ENCODE data around the gene SNX1.
"Not testable (repeated sequence)": the region's sequence is repeated elsewhere in the genome, so short reads cannot be mapped to it uniquely, and the experiment has no call there.

The SNX1 gene

DNA sequence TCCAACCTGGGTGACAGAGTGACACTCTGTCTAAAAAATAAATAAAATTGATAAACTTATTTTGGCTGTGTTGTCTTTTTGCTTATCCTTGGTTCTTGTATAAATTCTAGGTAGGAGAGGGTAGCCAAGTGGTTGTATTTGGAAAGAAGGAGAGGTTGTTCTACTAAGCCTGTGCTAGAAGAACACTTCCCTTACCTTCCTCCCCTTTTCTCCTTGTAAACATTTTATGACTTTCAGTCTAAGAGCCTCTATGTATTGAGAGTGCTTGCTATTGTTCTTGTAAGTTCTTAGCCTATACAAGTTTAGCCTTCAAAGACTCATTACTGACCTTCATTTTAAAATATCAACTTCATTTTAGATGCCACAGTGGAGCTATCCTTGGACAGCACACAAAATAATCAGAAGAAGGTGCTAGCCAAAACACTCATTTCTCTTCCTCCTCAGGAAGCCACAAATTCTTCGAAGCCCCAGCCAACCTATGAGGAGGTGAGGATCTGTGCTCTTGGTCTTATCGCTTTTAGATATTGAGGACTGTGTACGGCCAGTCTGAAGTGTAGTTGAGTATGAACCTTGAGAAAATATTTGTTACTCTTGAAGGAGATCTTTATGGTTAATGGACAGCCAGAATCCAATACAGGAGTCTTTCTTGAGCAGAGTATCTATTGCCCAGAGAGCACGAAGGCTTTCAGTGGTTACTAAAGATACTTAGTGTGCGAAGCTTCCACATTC, 22.1 kb downstream of the SNX1 start:
- Histone ChIP-seq H3K4me3 (ENCODE audit: low read length in 2 of 2) (no peak overlapping the region), H3K9me3 (ENCODE audit: control insufficient read depth in 2 of 2, low read length in 2 of 2) (no peaks in the 10 kb centered on the region), H3K27me3 (ENCODE audit: control insufficient read depth in 2 of 2, insufficient read depth in 2 of 2, low read length in 2 of 2) (no peaks in the 10 kb centered on the region), H3K27ac (ENCODE audit: low read depth in 2 of 2, low read length in 2 of 2) (no peak overlapping the region), H3K36me3 (ENCODE audit: control insufficient read depth in 2 of 2, insufficient read depth in 2 of 2, low read length in 2 of 2) (peaks cover 63 to 70% of the 10 kb centered on the region in 2 donors), H3K9ac (ENCODE audit: low read depth in 1 of 2, low read length in 2 of 2) (no peak overlapping the region), H3K4me1 (ENCODE audit: control insufficient read depth in 2 of 2, insufficient read depth in 2 of 2, low read length in 2 of 2) (peaks cover 0 to 3% of the 10 kb centered on the region in 2 donors)

DNA sequence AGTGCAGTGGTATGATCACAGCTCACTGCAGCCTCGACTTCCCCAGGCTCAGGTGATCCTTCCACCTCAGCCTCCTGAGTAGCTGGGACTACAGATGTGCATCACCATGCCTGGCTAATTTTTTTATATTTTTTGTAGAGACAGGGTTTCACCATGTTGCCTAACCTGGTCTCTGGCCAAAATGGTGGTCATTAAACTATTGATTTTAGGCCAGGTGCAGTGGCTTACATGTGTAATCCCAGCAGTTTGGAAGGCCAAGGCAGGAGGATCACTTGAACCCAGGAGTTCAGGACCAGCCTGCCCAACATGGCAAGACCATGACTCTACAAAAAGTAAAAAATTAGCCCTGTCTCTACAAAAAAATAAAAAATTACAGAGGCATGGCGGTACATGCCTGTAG, 24.5 kb downstream of the SNX1 start:
- not testable (repeated sequence) for H3K27me3 ChIP-seq (ENCODE audit: control insufficient read depth in 2 of 2, insufficient read depth in 2 of 2, low read length in 2 of 2); H3K9ac ChIP-seq (ENCODE audit: low read depth in 1 of 2, low read length in 2 of 2); H3K27ac ChIP-seq (ENCODE audit: low read depth in 2 of 2, low read length in 2 of 2); H3K9me3 ChIP-seq (ENCODE audit: control insufficient read depth in 2 of 2, low read length in 2 of 2); H3K4me1 ChIP-seq (ENCODE audit: control insufficient read depth in 2 of 2, insufficient read depth in 2 of 2, low read length in 2 of 2); H3K4me3 ChIP-seq (ENCODE audit: low read length in 2 of 2)
- peaks cover 61 to 70% of the 10 kb centered on the region in 2 donors for H3K36me3 ChIP-seq (ENCODE audit: control insufficient read depth in 2 of 2, insufficient read depth in 2 of 2, low read length in 2 of 2)

DNA sequence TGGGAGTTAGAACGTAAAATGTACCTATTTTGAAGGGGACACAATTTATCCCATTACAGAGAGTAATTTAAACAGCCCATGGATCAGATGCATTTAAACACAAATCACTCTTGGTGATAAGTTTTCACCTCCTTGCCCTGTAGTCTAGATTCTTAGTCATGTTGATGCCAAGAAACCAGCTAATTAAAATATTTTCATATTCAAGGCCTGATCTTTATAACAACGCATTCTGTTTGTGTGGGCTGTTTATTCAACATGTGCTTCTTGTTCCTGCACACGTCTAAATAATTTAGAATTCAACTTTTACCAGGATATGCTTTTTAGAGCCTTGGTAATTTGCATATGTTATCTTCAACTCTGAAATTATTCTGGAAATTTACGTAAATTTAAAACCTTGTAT, 25.8 kb downstream of the SNX1 start:
- peaks cover 0 to 3% of the 10 kb centered on the region in 2 donors for H3K4me1 ChIP-seq (ENCODE audit: control insufficient read depth in 2 of 2, insufficient read depth in 2 of 2, low read length in 2 of 2)
- H3K9me3 ChIP-seq (ENCODE audit: control insufficient read depth in 2 of 2, low read length in 2 of 2), result no peaks in the 10 kb centered on the region
- no peak overlapping the region for H3K9ac ChIP-seq (ENCODE audit: low read depth in 1 of 2, low read length in 2 of 2)
- H3K4me3 ChIP-seq (ENCODE audit: low read length in 2 of 2), result no peak overlapping the region
- H3K36me3 ChIP-seq (ENCODE audit: control insufficient read depth in 2 of 2, insufficient read depth in 2 of 2, low read length in 2 of 2), result peaks cover 57 to 69% of the 10 kb centered on the region in 2 donors
- H3K27ac ChIP-seq (ENCODE audit: low read depth in 2 of 2, low read length in 2 of 2), result no peak overlapping the region
- no peaks in the 10 kb centered on the region for H3K27me3 ChIP-seq (ENCODE audit: control insufficient read depth in 2 of 2, insufficient read depth in 2 of 2, low read length in 2 of 2)

DNA sequence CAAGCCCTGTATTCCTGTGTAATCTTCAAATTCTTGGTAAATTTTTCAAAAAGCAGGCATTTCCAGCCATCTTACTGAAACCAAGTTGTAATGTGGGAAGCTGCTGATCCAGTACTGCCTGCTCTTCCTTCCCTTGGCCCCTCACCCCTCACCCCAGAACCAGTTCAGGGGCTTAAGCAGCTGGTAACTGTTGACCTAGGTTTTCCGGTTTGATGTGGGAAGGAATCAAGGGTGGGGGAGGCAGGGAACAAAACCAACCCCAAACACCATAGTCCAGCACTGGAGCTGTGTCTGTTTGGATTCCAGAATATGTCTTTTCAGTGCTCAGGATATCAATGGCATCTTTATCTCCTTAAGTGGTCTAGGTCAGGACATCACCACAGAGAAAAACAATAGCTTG, 26.7 kb downstream of the SNX1 start:
- H3K9ac ChIP-seq (ENCODE audit: low read depth in 1 of 2, low read length in 2 of 2), result no peak overlapping the region
- no peaks in the 10 kb centered on the region for H3K9me3 ChIP-seq (ENCODE audit: control insufficient read depth in 2 of 2, low read length in 2 of 2)
- peaks cover 62 to 75% of the 10 kb centered on the region in 2 donors for H3K36me3 ChIP-seq (ENCODE audit: control insufficient read depth in 2 of 2, insufficient read depth in 2 of 2, low read length in 2 of 2)
- H3K27me3 ChIP-seq (ENCODE audit: control insufficient read depth in 2 of 2, insufficient read depth in 2 of 2, low read length in 2 of 2), result no peaks in the 10 kb centered on the region
- H3K4me3 ChIP-seq (ENCODE audit: low read length in 2 of 2), result no peak overlapping the region
- H3K4me1 ChIP-seq (ENCODE audit: control insufficient read depth in 2 of 2, insufficient read depth in 2 of 2, low read length in 2 of 2), result peaks cover 0 to 3% of the 10 kb centered on the region in 2 donors
- no peak overlapping the region for H3K27ac ChIP-seq (ENCODE audit: low read depth in 2 of 2, low read length in 2 of 2)

DNA sequence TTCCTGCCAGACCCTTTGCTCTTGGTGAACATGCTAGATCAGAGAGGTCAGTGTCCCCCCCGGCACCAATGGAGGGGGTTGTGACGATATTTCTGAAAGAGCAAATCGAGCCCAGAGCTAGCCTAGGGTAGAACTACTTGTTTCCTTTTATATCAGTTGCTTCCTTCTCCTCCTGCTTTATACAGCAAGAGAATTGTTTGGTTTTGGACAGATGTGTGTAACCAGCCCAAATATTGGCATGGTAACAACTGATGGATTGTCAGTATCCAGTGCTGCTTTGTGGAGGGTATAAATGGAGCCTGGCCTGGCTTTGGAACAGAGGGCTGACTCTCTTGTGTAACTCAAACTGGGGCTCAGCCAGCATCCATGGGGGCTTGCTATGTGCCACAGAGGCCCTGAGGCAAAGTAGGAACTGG, 27.2 kb downstream of the SNX1 start:
- peaks cover 0 to 2% of the 10 kb centered on the region in 2 donors for H3K4me1 ChIP-seq (ENCODE audit: control insufficient read depth in 2 of 2, insufficient read depth in 2 of 2, low read length in 2 of 2)
- peaks cover 64 to 75% of the 10 kb centered on the region in 2 donors for H3K36me3 ChIP-seq (ENCODE audit: control insufficient read depth in 2 of 2, insufficient read depth in 2 of 2, low read length in 2 of 2)
- no peak overlapping the region for H3K9ac ChIP-seq (ENCODE audit: low read depth in 1 of 2, low read length in 2 of 2)
- no peak overlapping the region for H3K27ac ChIP-seq (ENCODE audit: low read depth in 2 of 2, low read length in 2 of 2)
- H3K4me3 ChIP-seq (ENCODE audit: low read length in 2 of 2), result no peak overlapping the region
- H3K27me3 ChIP-seq (ENCODE audit: control insufficient read depth in 2 of 2, insufficient read depth in 2 of 2, low read length in 2 of 2), result no peaks in the 10 kb centered on the region
- no peaks in the 10 kb centered on the region for H3K9me3 ChIP-seq (ENCODE audit: control insufficient read depth in 2 of 2, low read length in 2 of 2)

DNA sequence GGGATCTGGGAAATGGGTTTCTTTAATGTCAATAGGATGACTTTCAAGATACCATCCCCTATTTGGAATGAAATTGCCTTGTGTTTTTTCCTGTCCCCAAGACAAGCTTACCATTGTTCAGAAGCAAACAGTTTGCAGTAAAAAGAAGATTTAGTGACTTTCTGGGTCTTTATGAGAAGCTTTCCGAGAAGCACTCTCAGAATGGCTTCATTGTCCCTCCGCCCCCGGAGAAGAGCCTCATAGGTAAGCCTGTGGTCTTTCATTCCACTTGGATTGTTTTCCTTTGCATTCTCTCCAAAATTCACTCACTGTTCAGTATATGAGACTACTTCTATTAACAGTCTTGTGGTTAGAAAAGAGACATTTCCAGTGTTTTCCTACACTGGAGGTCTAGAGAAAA, 30.2 kb downstream of the SNX1 start:
- Histone ChIP-seq H3K27ac (ENCODE audit: low read depth in 2 of 2, low read length in 2 of 2) (no peak overlapping the region), H3K9ac (ENCODE audit: low read depth in 1 of 2, low read length in 2 of 2) (no peak overlapping the region), H3K4me1 (ENCODE audit: control insufficient read depth in 2 of 2, insufficient read depth in 2 of 2, low read length in 2 of 2) (no peaks in the 10 kb centered on the region), H3K9me3 (ENCODE audit: control insufficient read depth in 2 of 2, low read length in 2 of 2) (no peaks in the 10 kb centered on the region), H3K36me3 (ENCODE audit: control insufficient read depth in 2 of 2, insufficient read depth in 2 of 2, low read length in 2 of 2) (peaks cover 74 to 80% of the 10 kb centered on the region in 2 donors), H3K4me3 (ENCODE audit: low read length in 2 of 2) (no peak overlapping the region), H3K27me3 (ENCODE audit: control insufficient read depth in 2 of 2, insufficient read depth in 2 of 2, low read length in 2 of 2) (no peaks in the 10 kb centered on the region)

DNA sequence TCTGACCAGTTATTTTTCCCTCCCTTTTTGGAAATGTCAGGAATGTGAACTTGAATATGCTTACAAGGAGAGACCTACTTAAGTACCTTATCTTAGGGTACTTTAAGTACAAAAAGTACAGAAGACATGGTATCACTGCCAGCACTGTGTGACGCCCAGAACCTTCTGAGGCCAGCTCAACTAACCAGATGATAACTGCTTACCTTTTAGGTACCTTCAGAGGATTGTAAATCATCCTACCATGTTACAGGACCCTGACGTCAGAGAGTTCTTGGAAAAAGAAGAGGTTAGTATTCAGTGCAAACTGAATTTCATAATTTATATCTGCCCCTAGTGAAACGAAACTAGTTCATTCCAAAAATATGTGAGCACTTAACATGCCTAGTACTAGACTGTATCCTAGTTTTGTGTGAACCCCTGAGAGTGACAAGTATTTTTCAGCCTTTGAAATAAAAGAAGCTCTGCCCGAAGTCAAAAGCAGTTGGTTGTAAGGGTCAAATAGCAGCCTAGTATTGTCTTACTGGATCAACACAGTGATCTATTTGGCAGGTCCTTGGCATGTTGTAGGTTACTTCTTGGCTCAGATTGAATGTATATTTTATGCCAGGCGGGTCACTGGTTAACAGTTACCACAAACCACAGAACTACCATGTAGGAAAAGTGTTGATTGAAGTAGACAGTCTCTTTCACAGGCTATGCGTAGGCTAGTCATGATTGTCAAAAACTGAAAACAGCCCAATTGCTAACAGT, 31.9 kb downstream of the SNX1 start:
- Histone ChIP-seq H3K9ac (ENCODE audit: low read depth in 1 of 2, low read length in 2 of 2) (no peak overlapping the region), H3K36me3 (ENCODE audit: control insufficient read depth in 2 of 2, insufficient read depth in 2 of 2, low read length in 2 of 2) (peaks cover 82 to 83% of the 10 kb centered on the region in 2 donors), H3K9me3 (ENCODE audit: control insufficient read depth in 2 of 2, low read length in 2 of 2) (no peaks in the 10 kb centered on the region), H3K27me3 (ENCODE audit: control insufficient read depth in 2 of 2, insufficient read depth in 2 of 2, low read length in 2 of 2) (no peaks in the 10 kb centered on the region), H3K4me3 (ENCODE audit: low read length in 2 of 2) (no peak overlapping the region), H3K27ac (ENCODE audit: low read depth in 2 of 2, low read length in 2 of 2) (no peak overlapping the region), H3K4me1 (ENCODE audit: control insufficient read depth in 2 of 2, insufficient read depth in 2 of 2, low read length in 2 of 2) (no peaks in the 10 kb centered on the region)

DNA sequence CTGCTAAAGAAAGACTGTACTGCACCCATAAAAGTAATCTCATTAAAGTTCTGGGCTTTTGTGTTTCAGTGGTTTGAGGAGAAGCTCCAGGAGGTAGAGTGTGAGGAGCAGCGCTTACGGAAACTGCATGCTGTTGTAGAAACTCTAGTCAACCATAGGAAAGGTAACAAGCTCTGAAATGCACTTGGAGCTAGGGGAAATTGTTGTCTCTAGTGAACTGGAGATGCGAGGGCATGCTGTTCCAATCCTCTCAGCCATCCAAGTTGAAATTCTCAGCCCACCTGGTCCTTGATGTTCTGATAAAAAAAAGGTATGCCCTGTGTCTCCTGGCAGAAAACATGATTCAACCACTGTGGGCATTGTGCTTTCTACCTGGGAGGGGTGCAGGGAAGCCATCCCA, 34.4 kb downstream of the SNX1 start:
- Histone ChIP-seq H3K27ac (ENCODE audit: low read depth in 2 of 2, low read length in 2 of 2) (no peak overlapping the region), H3K4me3 (ENCODE audit: low read length in 2 of 2) (no peak overlapping the region), H3K4me1 (ENCODE audit: control insufficient read depth in 2 of 2, insufficient read depth in 2 of 2, low read length in 2 of 2) (no peaks in the 10 kb centered on the region), H3K36me3 (ENCODE audit: control insufficient read depth in 2 of 2, insufficient read depth in 2 of 2, low read length in 2 of 2) (peaks cover 79 to 85% of the 10 kb centered on the region in 2 donors), H3K9ac (ENCODE audit: low read depth in 1 of 2, low read length in 2 of 2) (no peak overlapping the region), H3K9me3 (ENCODE audit: control insufficient read depth in 2 of 2, low read length in 2 of 2) (no peaks in the 10 kb centered on the region), H3K27me3 (ENCODE audit: control insufficient read depth in 2 of 2, insufficient read depth in 2 of 2, low read length in 2 of 2) (no peaks in the 10 kb centered on the region)

DNA sequence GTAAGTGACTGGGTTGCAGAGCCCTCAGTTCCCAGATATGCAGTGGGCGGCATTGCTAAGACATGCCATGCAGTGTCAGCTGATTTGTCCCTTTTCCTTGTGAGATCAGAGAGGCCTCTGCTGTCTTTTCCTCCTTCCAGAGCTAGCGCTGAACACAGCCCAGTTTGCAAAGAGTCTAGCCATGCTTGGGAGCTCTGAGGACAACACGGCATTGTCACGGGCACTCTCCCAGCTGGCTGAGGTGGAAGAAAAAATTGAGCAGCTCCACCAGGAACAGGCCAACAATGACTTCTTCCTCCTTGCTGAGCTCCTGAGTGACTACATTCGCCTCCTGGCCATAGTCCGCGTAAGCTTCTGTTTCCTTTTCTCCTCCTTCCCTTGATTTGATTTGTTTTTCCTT, 35.8 kb downstream of the SNX1 start:
- no peaks in the 10 kb centered on the region for H3K9me3 ChIP-seq (ENCODE audit: control insufficient read depth in 2 of 2, low read length in 2 of 2)
- no peak overlapping the region for H3K4me3 ChIP-seq (ENCODE audit: low read length in 2 of 2)
- peaks cover 80 to 87% of the 10 kb centered on the region in 2 donors for H3K36me3 ChIP-seq (ENCODE audit: control insufficient read depth in 2 of 2, insufficient read depth in 2 of 2, low read length in 2 of 2)
- no peak overlapping the region for H3K27ac ChIP-seq (ENCODE audit: low read depth in 2 of 2, low read length in 2 of 2)
- no peaks in the 10 kb centered on the region for H3K4me1 ChIP-seq (ENCODE audit: control insufficient read depth in 2 of 2, insufficient read depth in 2 of 2, low read length in 2 of 2)
- no peak overlapping the region for H3K9ac ChIP-seq (ENCODE audit: low read depth in 1 of 2, low read length in 2 of 2)
- no peaks in the 10 kb centered on the region for H3K27me3 ChIP-seq (ENCODE audit: control insufficient read depth in 2 of 2, insufficient read depth in 2 of 2, low read length in 2 of 2)

DNA sequence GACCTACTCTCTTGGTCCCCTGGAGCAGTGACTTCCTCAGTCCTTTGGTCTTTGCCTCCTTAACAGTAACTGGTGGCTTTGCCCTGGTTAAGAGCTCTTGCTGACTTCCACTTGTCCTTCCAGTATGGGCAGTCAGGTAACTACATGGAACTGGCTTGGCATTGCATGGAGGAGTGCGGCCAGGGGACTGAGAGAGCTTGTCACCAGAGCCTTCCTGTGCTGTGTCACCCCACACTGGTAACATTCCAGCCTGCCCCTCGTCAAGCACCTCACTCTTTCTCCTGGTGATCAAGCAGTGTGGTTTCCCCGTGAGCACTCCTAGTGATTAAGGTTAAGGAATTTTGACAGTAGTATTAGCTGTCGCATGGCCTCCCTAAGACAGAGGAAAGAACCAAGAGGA, 36.4 kb downstream of the SNX1 start:
- H3K27me3 ChIP-seq (ENCODE audit: control insufficient read depth in 2 of 2, insufficient read depth in 2 of 2, low read length in 2 of 2), result no peaks in the 10 kb centered on the region
- no peak overlapping the region for H3K27ac ChIP-seq (ENCODE audit: low read depth in 2 of 2, low read length in 2 of 2)
- no peaks in the 10 kb centered on the region for H3K9me3 ChIP-seq (ENCODE audit: control insufficient read depth in 2 of 2, low read length in 2 of 2)
- H3K36me3 ChIP-seq (ENCODE audit: control insufficient read depth in 2 of 2, insufficient read depth in 2 of 2, low read length in 2 of 2), result peaks cover 81 to 88% of the 10 kb centered on the region in 2 donors
- H3K4me3 ChIP-seq (ENCODE audit: low read length in 2 of 2), result no peak overlapping the region
- no peak overlapping the region for H3K9ac ChIP-seq (ENCODE audit: low read depth in 1 of 2, low read length in 2 of 2)
- no peaks in the 10 kb centered on the region for H3K4me1 ChIP-seq (ENCODE audit: control insufficient read depth in 2 of 2, insufficient read depth in 2 of 2, low read length in 2 of 2)
